ENCODE data around the gene HMX1.

- TF ChIP-seq CTCF (IDR thresholded peaks at IDR 0.05): no peak
- no peak for TF ChIP-seq ZFX (IDR thresholded peaks at IDR 0.05; ENCODE audit: borderline replicate concordance)
Observed at GRCh38 chr4:8840816-8841455, 30.7 kb downstream of the HMX1 start.

Measured in 22Rv1 (cell line).